HEK293T (cell line): ENCODE measurements around the gene GRM5.
"Not testable (repeated sequence)": the region's sequence is repeated elsewhere in the genome, so short reads cannot be mapped to it uniquely, and the experiment has no call there.

Experiments used
- CTCF ChIA-PET: fragments of 350-600 bp; formaldehyde crosslinking; extraction: SDS; loops from one replicate; lab custom pipeline; 2021; ENCODE audit warnings: antibody characterized with exemption, inconsistent platforms; lab: Yijun Ruan, JAX
- POLR2A ChIA-PET: fragments of 350-600 bp; formaldehyde crosslinking; extraction: SDS; loops from one replicate; lab custom pipeline; 2020; ENCODE audit warnings: antibody characterized with exemption, inconsistent platforms; lab: Yijun Ruan, JAX
- DNase-seq: peaks from one replicate; pipeline ENCODE4 v3.0.0; 2012; ENCODE audit warnings: mixed read lengths; ENCODE audit errors: extremely low spot score
- ARNT ChIP-seq: fragments of 450-650 bp; IDR thresholded peaks from 2 replicates; pipeline ENCODE4 v1.6.1; 2017; ENCODE audit warnings: mild to moderate bottlenecking
- BHLHE40 ChIP-seq: fragments of 450-650 bp; IDR thresholded peaks from 2 replicates; pipeline ENCODE4 v1.6.1; 2016; ENCODE audit warnings: mild to moderate bottlenecking, moderate library complexity, borderline replicate concordance
- CTBP1 ChIP-seq: fragments of 450-650 bp; IDR thresholded peaks from 2 replicates; pipeline ENCODE4 v1.6.1; 2016; ENCODE audit warnings: borderline replicate concordance
- ELF4 ChIP-seq: fragments of 450-650 bp; IDR thresholded peaks from 2 replicates; pipeline ENCODE4 v1.6.1; 2017; ENCODE audit warnings: antibody characterized with exemption
- FOXA1 ChIP-seq: fragments of 450-650 bp; IDR thresholded peaks from 2 replicates; pipeline ENCODE4 v1.6.1; 2016; ENCODE audit warnings: mild to moderate bottlenecking
- FOXK2 ChIP-seq: fragments of 450-650 bp; IDR thresholded peaks from 2 replicates; pipeline ENCODE4 v1.6.1; 2016; ENCODE audit warnings: mild to moderate bottlenecking
- FOXM1 ChIP-seq: fragments of 450-650 bp; IDR thresholded peaks from 2 replicates; pipeline ENCODE4 v1.6.1; 2017; ENCODE audit warnings: mild to moderate bottlenecking, borderline replicate concordance
- HDGF ChIP-seq: fragments of 450-650 bp; IDR thresholded peaks from 2 replicates; pipeline ENCODE4 v1.6.1; 2017; ENCODE audit warnings: antibody characterized with exemption, borderline replicate concordance
- L3MBTL2 ChIP-seq: fragments of 450-650 bp; conservative IDR thresholded peaks from 2 replicates; pipeline ENCODE4 v1.6.1; 2016; ENCODE audit warnings: mild to moderate bottlenecking
- LEF1 ChIP-seq: fragments of 450-650 bp; IDR thresholded peaks from 2 replicates; pipeline ENCODE4 v1.6.1; 2017; ENCODE audit warnings: mild to moderate bottlenecking, borderline replicate concordance
- NFRKB ChIP-seq: fragments of 450-650 bp; IDR thresholded peaks from 2 replicates; pipeline ENCODE4 v1.6.1; 2016; ENCODE audit warnings: mild to moderate bottlenecking, moderate library complexity
- PKNOX1 ChIP-seq: fragments of 450-650 bp; IDR thresholded peaks from 2 replicates; pipeline ENCODE4 v1.6.1; 2016
- SP1 ChIP-seq: fragments of 450-650 bp; IDR thresholded peaks from 2 replicates; pipeline ENCODE4 v1.6.1; 2017
- SUZ12 ChIP-seq: fragments of 450-650 bp; IDR thresholded peaks from 2 replicates; pipeline ENCODE4 v1.6.1; 2016; ENCODE audit warnings: mild to moderate bottlenecking
- TARDBP ChIP-seq: fragments of 450-650 bp; IDR thresholded peaks from 2 replicates; pipeline ENCODE4 v1.6.1; 2016
- ZNF384 ChIP-seq: fragments of 450-650 bp; IDR thresholded peaks from 2 replicates; pipeline ENCODE4 v1.6.1; 2016

Gene GRM5

DNA sequence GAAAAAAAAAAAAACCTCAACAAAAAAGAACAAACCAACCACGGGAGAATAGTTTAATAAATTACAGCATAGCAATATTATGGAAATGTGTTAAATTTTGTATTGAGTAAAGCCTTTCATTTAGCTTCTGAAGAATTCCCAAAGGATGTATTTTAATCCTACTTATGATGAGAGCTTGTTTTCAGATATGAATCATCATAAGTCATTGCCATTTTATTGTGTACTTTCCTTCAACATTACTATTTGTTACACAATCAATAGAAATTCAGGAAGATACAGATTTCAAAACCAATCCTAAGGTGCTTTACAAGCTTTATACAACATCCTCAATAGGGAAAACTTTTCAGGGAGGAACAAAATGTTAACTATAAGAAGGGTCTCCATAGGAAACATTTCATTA is 527.7 kb downstream of the GRM5 start:
- no peak for TF ChIP-seq TARDBP
- ChIA-PET CTCF (no interaction called here), POLR2A (no interaction called here)
- DNase-seq: no peak

GRCh38 chr11:88537613-88538012 is 528.2 kb downstream of the GRM5 start:
- TF ChIP-seq LEF1: no peak
- TF ChIP-seq TARDBP: no peak
- TF ChIP-seq NFRKB: no peak
- TF ChIP-seq FOXA1: no peak
- CTCF ChIA-PET: no interaction called here
- DNase-seq: no peak
- POLR2A ChIA-PET: no interaction called here

- ChIA-PET CTCF (no interaction called here), POLR2A (no interaction called here)
- DNase-seq: no peak
- TF ChIP-seq TARDBP (no peak), L3MBTL2 (no peak), CTBP1 (no peak), NFRKB (no peak), FOXM1 (no peak), FOXA1 (no peak), FOXK2 (no peak), PKNOX1 (no peak), BHLHE40 (no peak), ZNF384 (no peak), HDGF (no peak)
Observed at GRCh38 chr11:88536616-88537265, 529.0 kb downstream of the GRM5 start.

DNA sequence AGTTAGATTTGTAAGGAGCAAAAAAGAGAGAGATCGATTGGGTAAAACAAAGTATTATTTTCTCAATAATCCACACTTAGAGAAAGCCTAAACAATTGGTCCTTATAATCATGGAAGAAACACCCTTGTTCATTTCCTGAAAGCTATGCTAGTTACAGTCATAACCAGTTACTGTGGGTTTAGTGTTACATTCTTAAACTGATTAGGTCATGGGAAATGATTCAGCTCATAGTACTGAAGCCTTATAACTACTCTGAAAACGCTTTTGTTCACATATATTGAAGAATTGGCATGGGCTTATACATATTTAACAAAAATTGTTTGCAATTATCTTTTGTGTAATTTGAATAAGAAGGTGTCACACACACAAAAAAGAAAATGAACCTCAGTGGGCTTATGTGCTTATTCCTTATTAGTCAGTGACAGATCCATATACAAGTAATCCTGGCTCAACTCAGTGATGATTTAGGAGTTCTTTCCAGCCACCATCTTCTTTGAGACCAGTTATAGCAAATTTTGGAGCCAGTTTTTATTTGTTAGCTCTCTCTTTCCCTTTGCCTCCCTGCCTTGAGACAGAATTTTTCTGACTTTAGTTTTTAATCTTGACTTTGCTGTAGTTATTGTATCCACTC is 529.8 kb downstream of the GRM5 start:
- TF ChIP-seq SUZ12: no peak
- no peak for TF ChIP-seq FOXA1
- no peak for TF ChIP-seq L3MBTL2
- TF ChIP-seq ELF4: no peak
- TF ChIP-seq HDGF: no peak
- TF ChIP-seq FOXK2: no peak
- no peak for TF ChIP-seq NFRKB
- no peak for DNase-seq
- CTCF ChIA-PET: interaction anchor here (0.9 kb wide), 1 partner anchor 51 kb away, joined by 3 read pairs; no protein-coding TSS in a partner anchor
- POLR2A ChIA-PET: no interaction called here

DNA sequence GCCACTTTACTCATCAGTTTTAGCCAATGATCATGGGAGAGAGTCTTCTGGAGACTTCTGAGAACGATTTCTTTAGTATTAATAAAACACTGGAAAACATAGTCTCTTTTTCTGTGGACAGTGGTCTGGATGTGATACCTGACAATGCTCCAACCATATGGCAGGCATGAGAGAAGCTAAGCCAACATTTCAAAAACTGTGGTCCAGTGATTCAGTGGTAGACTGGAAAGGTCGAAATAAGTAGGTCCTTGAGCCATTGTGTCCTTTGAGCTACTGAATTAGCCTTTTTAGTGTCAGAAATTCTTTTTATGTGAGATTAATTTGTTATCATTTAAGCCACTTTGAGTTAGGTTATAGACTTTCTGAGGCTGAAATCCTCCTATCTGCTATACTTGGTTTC is 530.5 kb downstream of the GRM5 start:
- ChIA-PET POLR2A (no interaction called here), CTCF (interaction anchor here (0.9 kb wide), 1 partner anchor 50 kb away, joined by 3 read pairs; no protein-coding TSS in a partner anchor)
- TF ChIP-seq FOXM1: no peak
- no peak for TF ChIP-seq SUZ12
- no peak for TF ChIP-seq PKNOX1
- TF ChIP-seq HDGF: no peak
- no peak for TF ChIP-seq L3MBTL2
- TF ChIP-seq ARNT: no peak
- TF ChIP-seq BHLHE40: no peak
- TF ChIP-seq CTBP1: no peak
- no peak for TF ChIP-seq LEF1
- TF ChIP-seq TARDBP: no peak
- no peak for DNase-seq

DNA sequence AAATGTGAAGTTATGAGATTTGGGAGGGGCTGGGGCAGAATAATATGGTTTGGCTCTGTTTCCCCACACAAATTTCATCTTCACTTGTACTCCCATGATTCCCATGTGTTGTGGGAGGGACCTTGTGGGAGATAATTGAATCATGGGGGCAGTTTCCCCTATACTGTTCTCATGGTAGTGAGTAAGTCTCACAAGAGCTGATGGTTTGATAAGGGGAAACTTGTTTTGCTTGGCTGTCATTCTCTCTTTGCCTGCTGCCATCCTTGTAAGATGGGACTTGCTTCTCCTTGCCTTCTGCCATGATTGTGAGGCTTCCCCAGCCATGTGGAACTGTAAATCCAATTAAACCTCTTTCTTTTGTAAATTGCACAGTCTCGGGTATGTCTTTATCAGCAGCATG is 531.1 kb downstream of the GRM5 start:
- CTCF ChIA-PET, POLR2A ChIA-PET, DNase-seq: not testable (repeated sequence)

DNA sequence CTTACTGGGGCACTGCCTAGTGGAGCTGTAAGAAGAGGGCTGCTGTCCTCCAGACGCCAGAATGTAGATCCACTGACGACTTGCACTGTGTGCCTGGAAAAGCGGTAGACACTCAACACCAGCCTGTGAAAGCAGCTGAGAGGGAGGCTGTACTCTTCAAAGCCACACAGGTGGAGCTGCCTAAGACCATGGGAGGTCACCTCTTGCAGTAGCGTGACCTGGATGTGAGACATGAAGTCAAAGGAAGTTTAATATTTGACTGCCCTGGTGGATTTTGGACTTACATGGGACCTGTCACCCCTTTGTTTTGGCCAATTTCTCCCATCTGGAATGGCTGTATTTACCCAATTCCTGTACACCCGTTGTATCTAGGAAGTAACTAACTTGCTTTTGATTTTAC is 531.6 kb downstream of the GRM5 start:
- ChIA-PET CTCF (no interaction called here), POLR2A (no interaction called here)
- TF ChIP-seq ELF4 (no peak), TARDBP (no peak), FOXM1 (no peak), HDGF (no peak), SP1 (no peak), LEF1 (no peak), BHLHE40 (no peak), CTBP1 (no peak), L3MBTL2 (no peak)
- no peak for DNase-seq

GRCh38 chr11:88533001-88533400 is 532.8 kb downstream of the GRM5 start:
- no peak for DNase-seq
- TF ChIP-seq ZNF384: no peak
- TF ChIP-seq SP1: no peak
- no peak for TF ChIP-seq HDGF
- no peak for TF ChIP-seq ELF4
- TF ChIP-seq NFRKB: no peak
- TF ChIP-seq BHLHE40: no peak
- no peak for TF ChIP-seq SUZ12
- no peak for TF ChIP-seq FOXK2
- no peak for TF ChIP-seq TARDBP
- POLR2A ChIA-PET: no interaction called here
- CTCF ChIA-PET: no interaction called here
